BE2C (cell line): Measurements from ENCODE around the gene EIF3D.
A peak's percentile ranks its signal among the peaks of the same experiment; 100 is the strongest.

Experiments
- DNase-seq: peaks from one replicate; pipeline ENCODE4 v3.0.0-alpha.2; 2020
- H3K27me3 ChIP-seq: fragments of 250-450 bp; sonication (Bioruptor Pico); 2 replicates; pipeline ENCODE4 v1.5.1; 2020; ENCODE audit warnings: mild to moderate bottlenecking
- H3K36me3 ChIP-seq: fragments of 250-450 bp; sonication (Bioruptor Pico); 2 replicates; pipeline ENCODE4 v1.5.1; 2020; ENCODE audit warnings: mild to moderate bottlenecking
- H3K4me1 ChIP-seq: fragments of 250-450 bp; sonication (Bioruptor Pico); 2 replicates; pipeline ENCODE4 v1.5.1; 2020
- H3K4me3 ChIP-seq: 2 replicates; pipeline ENCODE4 v1.5.1; 2011; ENCODE audit warnings: low read depth, low read length
- H3K9me3 ChIP-seq: fragments of 250-450 bp; sonication (Bioruptor Pico); 2 replicates; pipeline ENCODE4 v1.5.1; 2020
- TF ChIP-seq, protein P1 (sequence below): IDR thresholded peaks from 2 replicates; pipeline ENCODE4 v1.5.1; 2012; ENCODE audit warnings: mild to moderate bottlenecking, low read depth, low read length

EIF3D gene

DNA sequence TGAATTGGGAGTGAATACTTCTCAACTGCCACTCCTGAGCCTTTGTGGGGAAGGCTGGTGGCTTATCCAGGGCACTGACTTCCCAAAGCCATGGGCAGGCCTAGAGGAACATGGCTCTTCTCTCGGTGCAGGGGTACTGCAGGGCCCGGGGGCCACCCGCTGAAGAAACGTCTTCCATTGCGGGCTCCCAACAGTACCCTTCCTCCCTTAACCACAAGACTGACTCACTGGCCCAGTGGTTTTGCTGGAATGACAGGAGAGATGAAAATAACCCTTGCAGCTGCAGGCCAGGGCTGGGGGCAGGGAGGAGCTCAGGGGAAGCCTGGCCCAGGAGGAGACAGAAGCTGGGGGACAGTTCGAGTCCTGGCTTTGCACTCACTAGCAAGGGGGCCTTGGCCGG is 61.0 kb downstream of the EIF3D start:
- no peak overlapping the region for H3K4me3 ChIP-seq
- H3K27me3 ChIP-seq: no peaks in the 10 kb centered on the region
- H3K4me1 ChIP-seq: peaks cover 9% of the 10 kb centered on the region
- H3K36me3 ChIP-seq: peaks cover 19% of the 10 kb centered on the region
- TF ChIP-seq, protein P1, sequence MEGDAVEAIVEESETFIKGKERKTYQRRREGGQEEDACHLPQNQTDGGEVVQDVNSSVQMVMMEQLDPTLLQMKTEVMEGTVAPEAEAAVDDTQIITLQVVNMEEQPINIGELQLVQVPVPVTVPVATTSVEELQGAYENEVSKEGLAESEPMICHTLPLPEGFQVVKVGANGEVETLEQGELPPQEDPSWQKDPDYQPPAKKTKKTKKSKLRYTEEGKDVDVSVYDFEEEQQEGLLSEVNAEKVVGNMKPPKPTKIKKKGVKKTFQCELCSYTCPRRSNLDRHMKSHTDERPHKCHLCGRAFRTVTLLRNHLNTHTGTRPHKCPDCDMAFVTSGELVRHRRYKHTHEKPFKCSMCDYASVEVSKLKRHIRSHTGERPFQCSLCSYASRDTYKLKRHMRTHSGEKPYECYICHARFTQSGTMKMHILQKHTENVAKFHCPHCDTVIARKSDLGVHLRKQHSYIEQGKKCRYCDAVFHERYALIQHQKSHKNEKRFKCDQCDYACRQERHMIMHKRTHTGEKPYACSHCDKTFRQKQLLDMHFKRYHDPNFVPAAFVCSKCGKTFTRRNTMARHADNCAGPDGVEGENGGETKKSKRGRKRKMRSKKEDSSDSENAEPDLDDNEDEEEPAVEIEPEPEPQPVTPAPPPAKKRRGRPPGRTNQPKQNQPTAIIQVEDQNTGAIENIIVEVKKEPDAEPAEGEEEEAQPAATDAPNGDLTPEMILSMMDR: no peak
- no peak for DNase-seq
- H3K9me3 ChIP-seq: no peaks in the 10 kb centered on the region

DNA sequence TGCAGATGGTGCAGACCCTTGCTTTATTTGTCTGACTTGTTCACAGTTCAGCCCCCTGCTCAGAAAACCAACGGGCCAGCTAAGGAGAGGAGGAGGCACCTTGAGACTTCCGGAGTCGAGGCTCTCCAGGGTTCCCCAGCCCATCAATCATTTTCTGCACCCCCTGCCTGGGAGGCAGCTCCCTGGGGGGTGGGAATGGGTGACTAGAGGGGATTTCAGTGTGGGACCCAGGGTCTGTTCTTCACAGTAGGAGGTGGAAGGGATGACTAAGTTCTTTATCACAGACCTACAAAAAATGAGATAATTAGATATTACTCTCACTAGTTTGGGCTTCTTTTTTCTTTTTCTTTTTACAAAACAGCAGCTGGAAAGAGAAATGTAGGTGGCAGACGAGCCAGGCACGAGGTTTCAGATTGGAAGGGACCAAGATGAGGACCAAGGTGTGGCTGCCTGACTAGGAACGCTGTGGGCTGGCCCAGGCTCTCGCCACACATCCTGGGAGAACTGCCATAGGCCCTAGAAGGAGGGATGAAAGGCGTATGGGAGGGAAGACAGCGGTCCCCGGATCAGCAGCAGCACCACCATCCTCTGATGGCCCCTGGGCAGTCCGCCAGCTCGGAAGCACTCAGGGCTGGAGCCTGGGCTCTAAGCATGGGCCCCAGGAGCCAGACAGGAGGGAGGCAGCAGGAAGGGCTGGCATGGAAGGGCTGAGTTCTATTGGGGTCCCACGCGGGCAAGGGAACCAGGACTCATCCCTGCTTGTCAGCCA is 61.7 kb downstream of the EIF3D start:
- H3K4me3 ChIP-seq: no peak overlapping the region
- TF ChIP-seq, protein P1: no peak
- peaks cover 9% of the 10 kb centered on the region for H3K4me1 ChIP-seq
- H3K27me3 ChIP-seq: no peaks in the 10 kb centered on the region
- peaks cover 19% of the 10 kb centered on the region for H3K36me3 ChIP-seq
- peak; percentile 86 for DNase-seq
- H3K9me3 ChIP-seq: no peaks in the 10 kb centered on the region

DNA sequence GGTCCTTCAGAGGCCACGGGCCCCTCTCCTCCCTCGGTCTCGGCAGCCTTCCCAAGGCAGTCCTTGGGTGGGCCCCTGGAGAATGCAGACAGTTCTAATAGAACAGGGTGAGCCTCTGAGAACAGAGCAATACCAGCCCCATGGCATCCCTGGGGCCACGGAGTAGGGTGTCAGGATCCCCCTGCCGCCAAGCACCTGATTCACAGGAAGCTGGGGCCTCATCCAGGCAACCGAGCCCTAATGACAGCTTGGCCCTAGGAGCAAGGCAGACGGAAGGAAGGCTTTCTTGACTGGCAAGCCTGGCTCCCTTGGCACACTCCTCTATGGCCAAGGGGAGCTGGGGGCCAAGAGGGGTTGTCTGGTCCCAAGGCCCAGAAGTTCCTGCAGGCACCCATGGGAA is 62.7 kb downstream of the EIF3D start:
- peaks cover 12% of the 10 kb centered on the region for H3K4me1 ChIP-seq
- H3K9me3 ChIP-seq: no peaks in the 10 kb centered on the region
- no peaks in the 10 kb centered on the region for H3K27me3 ChIP-seq
- H3K36me3 ChIP-seq: peaks cover 19% of the 10 kb centered on the region
- DNase-seq: no peak
- TF ChIP-seq, protein P1: no peak
- no peak overlapping the region for H3K4me3 ChIP-seq

DNA sequence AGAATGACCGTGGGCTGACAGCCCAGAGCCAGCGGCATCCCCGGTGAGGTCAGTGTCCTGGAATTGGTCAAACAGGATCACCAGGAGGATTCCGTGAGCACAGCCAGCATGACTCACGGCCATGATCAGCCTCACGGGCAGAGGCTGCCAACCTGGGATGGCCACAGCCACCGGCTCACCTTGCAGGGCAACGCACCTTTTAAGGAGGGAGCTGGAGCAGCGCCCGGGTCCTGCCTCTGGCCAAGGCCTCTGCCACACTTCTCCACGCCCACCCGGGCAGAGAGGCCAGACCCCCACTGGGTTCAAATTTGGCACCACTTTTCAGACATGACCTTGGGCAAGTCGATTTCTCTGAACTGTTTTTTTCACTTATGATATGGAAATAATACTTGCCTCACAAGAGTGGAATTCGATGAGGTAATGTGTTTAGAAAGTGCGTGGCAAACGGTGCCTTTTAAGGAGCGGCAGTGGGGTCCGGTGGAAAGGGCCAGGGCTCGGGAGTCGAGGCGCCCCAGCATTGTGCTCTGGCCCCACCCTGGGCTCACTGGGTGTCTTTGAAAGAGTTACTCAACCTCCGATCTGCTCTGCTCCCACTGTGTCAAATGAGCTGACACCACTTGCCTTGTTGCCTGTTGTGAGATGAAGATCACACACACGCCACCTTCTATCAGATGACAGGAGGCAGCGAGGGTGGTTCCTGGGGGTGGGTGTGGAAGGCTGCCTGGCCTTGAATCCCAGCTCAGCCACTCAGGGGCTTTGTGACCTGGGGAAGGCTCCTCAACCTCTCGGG is 63.5 kb downstream of the EIF3D start:
- no peak for DNase-seq
- Histone ChIP-seq H3K9me3 (no peaks in the 10 kb centered on the region), H3K4me1 (peaks cover 12% of the 10 kb centered on the region)

DNA sequence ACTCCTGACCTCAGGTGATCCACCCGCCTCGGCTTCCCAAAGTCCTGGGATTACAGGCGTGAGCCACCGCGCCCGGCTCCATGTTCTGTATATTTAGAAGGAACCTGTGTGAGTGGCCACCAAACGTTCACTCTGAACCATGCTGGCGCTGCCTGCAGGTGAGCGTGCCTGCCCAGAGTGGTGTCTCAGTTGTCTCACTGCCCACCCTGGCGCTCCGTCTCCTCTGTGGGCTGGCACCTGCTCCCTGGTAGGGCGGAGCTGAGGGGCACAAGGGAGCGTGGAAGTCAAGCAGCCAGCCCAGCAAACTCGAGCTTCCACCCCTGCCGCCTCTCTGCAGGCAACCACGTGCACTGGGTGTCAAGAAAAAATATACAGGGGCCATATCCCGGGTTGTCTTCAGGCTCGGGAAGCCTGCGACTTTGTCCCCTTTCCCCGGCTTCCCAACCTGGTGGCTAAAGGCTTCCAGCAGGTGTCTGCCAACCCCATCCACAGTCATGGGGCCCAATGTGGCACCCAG is 64.2 kb downstream of the EIF3D start:
- Histone ChIP-seq H3K4me3 (no peak overlapping the region), H3K9me3 (no peaks in the 10 kb centered on the region), H3K36me3 (peaks cover 19% of the 10 kb centered on the region), H3K4me1 (peaks cover 12% of the 10 kb centered on the region), H3K27me3 (no peaks in the 10 kb centered on the region)
- no peak for DNase-seq
- TF ChIP-seq, protein P1: no peak

More for the DNA sequence above, 63.5 kb downstream of the EIF3D start:
- Histone ChIP-seq H3K4me3 (no peak overlapping the region), H3K36me3 (peaks cover 19% of the 10 kb centered on the region), H3K27me3 (no peaks in the 10 kb centered on the region)
- TF ChIP-seq, protein P1: no peak
